SK-N-MC (cell line): ENCODE data around the gene ZGRF1.

ENCODE experiments used
- EZH2 ChIP-seq: fragments of 200-600 bp; sonication (generic); IDR thresholded peaks from one replicate; pipeline ENCODE4 v1.6.1; 2017; ENCODE audit warnings: antibody characterized with exemption
- FOXP2 ChIP-seq: optimal IDR thresholded peaks from 2 replicates; pipeline ENCODE3; 2011; ENCODE audit warnings: mild to moderate bottlenecking, moderate library complexity; ENCODE audit not compliant: insufficient read depth; ENCODE audit errors: extremely low read length, control extremely low read depth
- POLR2AphosphoS5 ChIP-seq: IDR thresholded peaks from 2 replicates; pipeline ENCODE4 v1.6.1; 2012; ENCODE audit warnings: mild to moderate bottlenecking, low read depth, low read length, borderline replicate concordance

DNA sequence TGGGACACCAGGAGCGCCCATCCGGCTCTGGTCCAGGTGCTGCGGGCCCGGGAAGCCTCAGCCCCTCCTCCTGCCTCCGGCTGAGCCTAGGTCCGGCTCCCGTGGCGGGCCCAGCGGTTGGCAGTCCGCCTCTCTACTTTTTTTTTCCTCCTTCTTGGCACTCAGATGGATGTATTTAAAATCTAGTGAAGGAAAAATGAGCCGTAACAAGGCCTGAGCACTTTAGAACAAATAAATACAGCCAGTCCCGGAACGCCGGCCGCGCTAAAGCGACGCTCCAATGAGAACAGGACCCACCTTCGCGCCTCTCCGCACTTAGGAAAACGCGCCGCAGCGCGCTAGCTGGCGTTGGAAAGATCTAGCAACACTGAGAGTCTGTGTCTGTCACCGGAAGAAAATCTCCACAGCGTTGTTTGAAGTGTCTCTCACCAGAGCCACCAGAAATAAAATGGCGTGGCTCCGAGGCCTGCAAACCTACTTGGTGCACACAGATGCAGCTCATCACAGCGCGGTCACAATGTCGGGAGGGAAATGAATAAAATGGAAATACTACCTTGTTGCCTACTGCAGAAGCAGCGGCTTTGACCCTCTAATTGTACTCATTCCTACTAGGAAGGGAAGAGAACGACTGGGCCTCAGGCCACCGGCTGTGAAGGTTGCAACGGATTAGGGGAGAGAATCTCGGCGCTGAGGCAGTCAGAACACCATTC, 125.5 kb downstream of the ZGRF1 start:
- TF ChIP-seq POLR2AphosphoS5 (no peak), EZH2 (no peak), FOXP2 (no peak)
